Measurements from ENCODE around the gene FZR1.
"Not testable (repeated sequence)": the region's sequence is repeated elsewhere in the genome, so short reads cannot be mapped to it uniquely, and the experiment has no call there.

FZR1 gene

GRCh38 chr19:3550947-3551791, 45.1 kb downstream of the FZR1 start:
- DNase-seq, result no peak

- DNase-seq, result no peak
These were observed 45.6 kb downstream of the FZR1 start for GRCh38 chr19:3551792-3552095.

- no peak for DNase-seq
These were observed 48.4 kb downstream of the FZR1 start for GRCh38 chr19:3554254-3555083.

GRCh38 chr19:3555653-3556422, 49.7 kb downstream of the FZR1 start:
- DNase-seq, result no peak

- DNase-seq, result no peak
These were observed 50.4 kb downstream of the FZR1 start for GRCh38 chr19:3556423-3556977.

GRCh38 chr19:3556978-3557460, 50.9 kb downstream of the FZR1 start:
- no peak for DNase-seq

- DNase-seq, result peak; percentile 76
These were observed 51.5 kb downstream of the FZR1 start, which contains the start of gene MFSD12 for GRCh38 chr19:3557461-3558248. TSS of gene MFSD12 (minus strand) at chr19:3557586. CDS start at chr19:3557403, 183 bp downstream.

GRCh38 chr19:3563709-3564524, 57.8 kb downstream of the FZR1 start:
- no peak for DNase-seq

GRCh38 chr19:3565139-3565538, 59.0 kb downstream of the FZR1 start:
- no peak for DNase-seq

GRCh38 chr19:3570042-3570441, 63.9 kb downstream of the FZR1 start:
- DNase-seq, result not testable (repeated sequence)

GRCh38 chr19:3570606-3571011, 64.5 kb downstream of the FZR1 start:
- no peak for DNase-seq

GRCh38 chr19:3572132-3572854, 66.2 kb downstream of the FZR1 start:
- DNase-seq, result peak; percentile 98

GRCh38 chr19:3572855-3573161, 66.7 kb downstream of the FZR1 start, which contains the start of gene HMG20B:
TSS of gene HMG20B (plus strand) at chr19:3572944. CDS start at chr19:3573310, 366 bp downstream.
- DNase-seq, result no peak

GRCh38 chr19:3573162-3573857, 67.2 kb downstream of the FZR1 start:
- DNase-seq, result no peak

GRCh38 chr19:3573858-3574637, 67.9 kb downstream of the FZR1 start:
- peak; percentile 92 for DNase-seq

- peak; percentile 27 for DNase-seq
These were observed 69.2 kb downstream of the FZR1 start for GRCh38 chr19:3575260-3575741.

GRCh38 chr19:3575949-3576673, 70.0 kb downstream of the FZR1 start:
- DNase-seq, result no peak
